DMS 273 (cell line): Measurements from ENCODE around the gene DOK6.
"Not testable (repeated sequence)": the region's sequence is repeated elsewhere in the genome, so short reads cannot be mapped to it uniquely, and the experiment has no call there.

ENCODE experiments used
- DNase-seq: peaks from one replicate; lab custom pipeline; 2025; ENCODE audit not compliant: unreplicated experiment; lab: John Stamatoyannopoulos, UW

DOK6 gene

GRCh38 chr18:69400253-69400975 is at the start of gene DOK6:
DOK6 (plus strand) TSS chr18:69400888.
- peak; percentile 96 for DNase-seq

GRCh38 chr18:69353023-69353422 is 47.7 kb upstream of the DOK6 start:
- no peak for DNase-seq

- no peak for DNase-seq
These were observed 43.1 kb upstream of the DOK6 start for GRCh38 chr18:69357590-69357989.

GRCh38 chr18:69358212-69358895 is 42.3 kb upstream of the DOK6 start:
- no peak for DNase-seq

- not testable (repeated sequence) for DNase-seq
These were observed 40.9 kb upstream of the DOK6 start for GRCh38 chr18:69359768-69360167.

GRCh38 chr18:69364930-69365329 is 35.8 kb upstream of the DOK6 start:
- DNase-seq, result no peak

GRCh38 chr18:69365658-69366057 is 35.0 kb upstream of the DOK6 start:
- DNase-seq, result no peak

- no peak for DNase-seq
These were observed 33.6 kb upstream of the DOK6 start for GRCh38 chr18:69367104-69367503.

- DNase-seq, result no peak
These were observed 29.0 kb upstream of the DOK6 start for GRCh38 chr18:69371729-69372128.

GRCh38 chr18:69380324-69380723 is 20.4 kb upstream of the DOK6 start:
- no peak for DNase-seq

- no peak for DNase-seq
These were observed 17.5 kb upstream of the DOK6 start for GRCh38 chr18:69383186-69383585.

GRCh38 chr18:69387186-69387585 is 13.5 kb upstream of the DOK6 start:
- peak; percentile 25 for DNase-seq

GRCh38 chr18:69388222-69388621 is 12.5 kb upstream of the DOK6 start:
- DNase-seq, result no peak

GRCh38 chr18:69397096-69397495 is 3.6 kb upstream of the DOK6 start:
- DNase-seq, result peak; percentile 5

- peak; percentile 57 for DNase-seq
These were observed 1.4 kb upstream of the DOK6 start for GRCh38 chr18:69399253-69399652.

- DNase-seq, result no peak
These were observed 213 bp downstream of the DOK6 start for GRCh38 chr18:69400976-69401225.

GRCh38 chr18:69401226-69401971 is 711 bp downstream of the DOK6 start:
- DNase-seq, result peak; percentile 76

GRCh38 chr18:69401972-69402532 is 1.4 kb downstream of the DOK6 start:
- DNase-seq, result peak; percentile 32

- DNase-seq, result peak; percentile 10
These were observed 1.9 kb downstream of the DOK6 start for GRCh38 chr18:69402533-69402989.

GRCh38 chr18:69408522-69408921 is 7.8 kb downstream of the DOK6 start:
- DNase-seq, result no peak

- no peak for DNase-seq
These were observed 10.5 kb downstream of the DOK6 start for GRCh38 chr18:69411199-69411598.

- no peak for DNase-seq
These were observed 13.5 kb downstream of the DOK6 start for GRCh38 chr18:69414184-69414583.
